GM18505 (cell line): ENCODE measurements around the gene NRXN3.

Experiments used
- ATAC-seq: cut with Tn5 transposase; IDR thresholded peaks from one replicate; pipeline ENCODE4 v1.9.1; 2021; ENCODE audit not compliant: unreplicated experiment
- POLR2A ChIP-seq: IDR thresholded peaks from 4 replicates; pipeline ENCODE4 v1.6.1; 2011; ENCODE audit warnings: borderline replicate concordance; ENCODE audit not compliant: insufficient read depth, insufficient read length; ENCODE audit errors: extremely low read depth

NRXN3 gene

DNA sequence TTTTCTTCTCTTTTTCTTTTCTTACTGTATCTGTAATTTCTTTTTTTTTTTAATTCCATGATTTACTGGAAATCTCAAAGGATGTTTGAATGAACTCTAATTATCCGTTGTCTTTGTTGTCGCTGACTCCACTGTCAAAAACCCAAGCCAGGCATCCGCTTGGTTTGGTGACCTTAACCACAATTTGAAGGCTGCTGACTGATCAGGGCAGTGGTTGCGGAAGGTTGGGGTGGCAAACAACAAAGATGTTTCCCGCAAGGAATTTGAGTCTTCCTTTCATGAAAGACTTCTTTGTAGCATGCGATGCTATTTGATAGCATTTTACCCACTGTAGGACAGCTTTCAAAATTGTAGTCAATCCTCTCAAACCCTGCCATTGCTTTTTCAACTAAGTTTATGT is 1027.3 kb downstream of the NRXN3 start:
- ATAC-seq = no peak
- TF ChIP-seq POLR2A = no peak

GRCh38 chr14:79199217-79199616 is 1029.0 kb downstream of the NRXN3 start:
- TF ChIP-seq POLR2A = no peak
- ATAC-seq = no peak

DNA sequence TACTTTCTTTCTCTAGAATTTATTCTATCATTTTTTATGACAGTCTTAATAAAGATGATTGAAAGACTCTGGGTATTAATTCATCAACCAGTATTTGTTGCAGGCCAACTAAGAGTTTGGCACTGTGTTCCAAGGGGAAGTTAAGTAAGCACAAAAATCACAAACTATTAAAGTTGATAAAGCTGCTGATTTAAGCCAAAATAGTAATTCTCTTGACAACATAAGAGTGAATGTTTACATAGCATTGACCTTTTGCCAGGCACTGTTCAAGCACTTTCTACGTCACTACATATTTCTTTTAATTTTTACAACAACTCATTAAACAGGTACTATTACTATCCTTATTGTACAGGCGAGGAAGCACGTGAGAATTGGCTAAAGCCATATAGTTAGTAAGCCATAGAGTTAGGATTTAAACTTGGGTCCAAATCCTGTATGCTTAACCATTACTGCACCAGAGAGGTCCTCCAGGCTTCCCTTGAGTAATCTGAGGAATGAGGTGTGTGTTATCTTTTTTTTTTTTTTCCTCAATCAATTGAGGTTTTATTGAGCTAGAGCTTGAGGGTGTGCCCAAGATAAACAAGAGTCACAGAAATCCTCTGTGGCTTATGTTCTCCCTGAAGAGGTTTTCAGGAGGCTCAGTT is 1031.5 kb downstream of the NRXN3 start:
- ATAC-seq = no peak
- TF ChIP-seq POLR2A = no peak

DNA sequence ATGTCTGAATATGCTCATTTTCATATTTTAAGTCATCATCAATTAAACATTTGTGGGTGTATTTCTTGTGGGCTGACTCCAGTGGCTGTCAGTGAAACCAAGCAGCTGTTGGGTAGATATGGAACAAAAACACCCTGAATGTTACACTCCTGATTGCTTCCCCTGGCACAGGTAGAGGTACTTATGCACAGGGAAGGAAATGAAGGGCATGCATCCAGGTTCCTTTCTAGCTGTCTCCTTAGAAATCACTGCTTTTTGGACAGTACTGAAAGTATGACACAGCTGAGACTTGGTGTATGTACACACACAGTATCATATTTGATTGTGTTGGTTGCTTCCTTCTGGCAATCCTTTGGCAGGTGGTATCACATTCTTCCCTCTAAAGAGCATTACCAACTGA is 1034.4 kb downstream of the NRXN3 start:
- TF ChIP-seq POLR2A = no peak
- ATAC-seq = no peak

- no peak for TF ChIP-seq POLR2A
- ATAC-seq = no peak
These were observed 1039.2 kb downstream of the NRXN3 start for GRCh38 chr14:79209418-79209817.

- no peak for TF ChIP-seq POLR2A
- no peak for ATAC-seq
These were observed 1055.6 kb downstream of the NRXN3 start for GRCh38 chr14:79225815-79226214.

DNA sequence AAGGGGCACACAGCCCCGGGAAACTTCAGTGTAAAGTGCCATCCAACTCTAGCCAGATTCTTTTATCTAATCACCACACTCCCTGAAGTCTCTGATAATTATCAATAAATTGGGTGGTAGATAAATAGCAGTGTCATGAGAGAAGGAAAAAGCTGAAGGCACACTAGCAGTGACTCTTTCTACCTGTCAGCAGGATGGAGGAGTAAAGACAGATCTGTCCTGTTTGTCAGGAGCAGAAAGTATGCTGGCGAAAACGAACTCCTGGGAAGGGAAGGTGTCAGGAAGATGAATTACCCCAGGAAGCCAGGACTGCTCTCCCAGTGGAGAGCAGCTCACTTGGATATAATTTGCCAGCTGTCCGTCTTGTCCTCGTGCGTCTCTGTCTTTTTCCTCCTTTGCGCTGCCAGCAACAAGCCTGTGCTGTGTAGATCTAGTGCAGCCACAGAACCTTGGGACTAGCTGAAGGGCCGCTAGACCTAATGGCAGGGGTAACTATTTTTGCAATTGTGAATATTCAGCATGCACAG is 1059.3 kb downstream of the NRXN3 start:
- no peak for TF ChIP-seq POLR2A
- no peak for ATAC-seq

GRCh38 chr14:79242666-79243065 is 1072.5 kb downstream of the NRXN3 start:
- ATAC-seq = no peak
- no peak for TF ChIP-seq POLR2A

GRCh38 chr14:79246173-79246572 is 1076.0 kb downstream of the NRXN3 start:
- ATAC-seq = no peak
- TF ChIP-seq POLR2A = no peak

GRCh38 chr14:79248126-79248525 is 1078.0 kb downstream of the NRXN3 start:
- no peak for ATAC-seq
- TF ChIP-seq POLR2A = no peak

DNA sequence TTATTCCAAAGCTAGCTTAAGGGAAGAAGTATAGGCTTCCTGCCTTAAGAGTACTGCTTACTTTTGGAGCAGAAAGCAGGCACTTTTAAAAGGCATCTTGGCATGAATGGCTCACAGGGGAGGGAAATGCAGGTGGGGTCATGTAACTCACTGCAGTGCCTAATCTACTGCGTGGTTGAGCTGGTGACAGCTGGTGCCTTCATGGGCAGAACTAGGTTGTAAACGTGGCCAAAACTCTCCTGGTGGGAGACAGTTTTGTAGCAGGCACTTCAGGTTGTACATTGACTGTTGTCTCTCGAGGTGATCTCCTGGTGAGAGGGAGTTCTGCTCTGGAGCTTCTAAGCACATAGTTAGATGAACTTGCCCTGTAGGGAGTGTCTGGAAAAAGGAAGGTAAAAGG is 1078.6 kb downstream of the NRXN3 start:
- no peak for TF ChIP-seq POLR2A
- ATAC-seq = no peak

DNA sequence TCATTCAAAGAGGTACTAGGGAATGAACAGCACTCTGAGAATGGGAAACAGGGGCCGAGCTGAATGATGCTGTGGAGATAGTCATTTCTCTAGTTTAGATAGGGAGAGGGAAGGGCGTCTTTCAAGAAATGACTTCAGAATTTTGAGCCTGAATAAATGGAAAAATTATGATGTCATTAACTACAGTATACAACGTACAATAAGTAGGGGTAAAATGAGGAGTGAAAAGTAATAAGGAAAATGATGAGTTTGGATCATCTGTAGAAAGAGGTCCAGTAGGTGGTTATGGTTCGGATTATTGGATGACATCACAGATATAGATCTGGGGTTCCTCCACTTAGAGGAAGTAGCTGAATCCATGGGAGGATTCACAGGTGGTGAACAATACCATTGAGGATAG is 1081.1 kb downstream of the NRXN3 start:
- no peak for ATAC-seq
- no peak for TF ChIP-seq POLR2A

GRCh38 chr14:79253576-79253975 is 1083.4 kb downstream of the NRXN3 start:
- no peak for ATAC-seq
- TF ChIP-seq POLR2A = no peak

GRCh38 chr14:79254069-79254775 is 1084.0 kb downstream of the NRXN3 start:
- ATAC-seq = no peak
- TF ChIP-seq POLR2A = no peak

GRCh38 chr14:79256380-79256779 is 1086.2 kb downstream of the NRXN3 start:
- no peak for ATAC-seq
- no peak for TF ChIP-seq POLR2A

DNA sequence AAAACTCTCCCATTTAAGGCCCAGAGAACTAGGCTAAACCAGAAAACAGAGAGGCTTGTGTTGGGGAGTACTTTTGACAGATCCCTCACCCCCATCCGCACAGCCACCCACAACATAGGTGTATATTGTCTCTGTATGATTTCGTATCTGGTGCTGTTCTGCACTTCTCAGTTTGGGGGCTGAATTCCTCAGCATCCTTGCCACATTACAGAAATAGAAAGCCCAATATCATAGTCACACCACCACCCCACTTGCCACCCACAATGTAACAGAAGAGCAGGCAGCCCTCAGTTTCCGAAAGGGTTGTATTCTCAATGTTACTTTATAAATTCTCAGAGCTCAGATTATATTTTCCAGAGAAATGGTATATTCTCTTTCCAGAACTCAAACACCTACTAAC is 1090.2 kb downstream of the NRXN3 start:
- no peak for ATAC-seq
- no peak for TF ChIP-seq POLR2A
